ENCODE data around the gene MCTP1.
"Not testable (repeated sequence)": the region's sequence is repeated elsewhere in the genome, so short reads cannot be mapped to it uniquely, and the experiment has no call there.

MCTP1 gene

GRCh38 chr5:94977437-94977836 is 307.5 kb downstream of the MCTP1 start:
- no peaks in the 10 kb centered on the region for H3K36me3 Mint-ChIP-seq (ENCODE audit: low read depth)
- no peak overlapping the region for H3K27ac Mint-ChIP-seq
- no peak for DNase-seq (ENCODE audit: low spot score)
- H3K4me3 Mint-ChIP-seq, result no peak overlapping the region
- H3K27me3 Mint-ChIP-seq (ENCODE audit: low read depth), result peaks cover 3% of the 10 kb centered on the region
- peaks cover 13% of the 10 kb centered on the region for H3K9me3 Mint-ChIP-seq
- no peaks in the 10 kb centered on the region for H3K4me1 Mint-ChIP-seq (ENCODE audit: low read depth)

GRCh38 chr5:94976853-94977252 is 308.0 kb downstream of the MCTP1 start:
- Mint-ChIP-seq H3K4me1 (ENCODE audit: low read depth) (no peaks in the 10 kb centered on the region), H3K36me3 (ENCODE audit: low read depth) (no peaks in the 10 kb centered on the region), H3K9me3 (peaks cover 13% of the 10 kb centered on the region), H3K27me3 (ENCODE audit: low read depth) (peaks cover 4% of the 10 kb centered on the region), H3K4me3 (no peak overlapping the region), H3K27ac (no peak overlapping the region)
- no peak for DNase-seq (ENCODE audit: low spot score)

GRCh38 chr5:94972268-94972667 is 312.6 kb downstream of the MCTP1 start:
- Mint-ChIP-seq H3K4me1 (ENCODE audit: low read depth) (no peaks in the 10 kb centered on the region), H3K27ac (no peak overlapping the region), H3K9me3 (peaks cover 6% of the 10 kb centered on the region), H3K36me3 (ENCODE audit: low read depth) (no peaks in the 10 kb centered on the region), H3K27me3 (ENCODE audit: low read depth) (peaks cover 5% of the 10 kb centered on the region), H3K4me3 (no peak overlapping the region)
- no peak for DNase-seq (ENCODE audit: low spot score)

- Mint-ChIP-seq H3K4me1 (ENCODE audit: low read depth) (no peaks in the 10 kb centered on the region), H3K36me3 (ENCODE audit: low read depth) (no peaks in the 10 kb centered on the region), H3K27ac (no peak overlapping the region), H3K9me3 (no peaks in the 10 kb centered on the region), H3K4me3 (no peak overlapping the region), H3K27me3 (ENCODE audit: low read depth) (peaks cover 5% of the 10 kb centered on the region)
- DNase-seq (ENCODE audit: low spot score), result no peak
Observed at GRCh38 chr5:94969174-94969573, 315.7 kb downstream of the MCTP1 start.

- Mint-ChIP-seq H3K27ac (no peak overlapping the region), H3K27me3 (ENCODE audit: low read depth) (peaks cover 5% of the 10 kb centered on the region), H3K36me3 (ENCODE audit: low read depth) (no peaks in the 10 kb centered on the region), H3K4me3 (no peak overlapping the region), H3K4me1 (ENCODE audit: low read depth) (no peaks in the 10 kb centered on the region), H3K9me3 (no peaks in the 10 kb centered on the region)
- DNase-seq (ENCODE audit: low spot score), result no peak
Observed at GRCh38 chr5:94968507-94969095, 316.3 kb downstream of the MCTP1 start.

GRCh38 chr5:94967525-94967924 is 317.4 kb downstream of the MCTP1 start:
- H3K27me3 Mint-ChIP-seq (ENCODE audit: low read depth), result peaks cover 2% of the 10 kb centered on the region
- H3K36me3 Mint-ChIP-seq (ENCODE audit: low read depth), result no peaks in the 10 kb centered on the region
- no peak overlapping the region for H3K27ac Mint-ChIP-seq
- no peak overlapping the region for H3K4me3 Mint-ChIP-seq
- no peak for DNase-seq (ENCODE audit: low spot score)
- H3K4me1 Mint-ChIP-seq (ENCODE audit: low read depth), result no peaks in the 10 kb centered on the region
- no peaks in the 10 kb centered on the region for H3K9me3 Mint-ChIP-seq

GRCh38 chr5:94959279-94959678 is 325.6 kb downstream of the MCTP1 start:
- H3K9me3 Mint-ChIP-seq; H3K27me3 Mint-ChIP-seq (ENCODE audit: low read depth); DNase-seq (ENCODE audit: low spot score); H3K4me3 Mint-ChIP-seq; H3K4me1 Mint-ChIP-seq (ENCODE audit: low read depth); H3K27ac Mint-ChIP-seq; H3K36me3 Mint-ChIP-seq (ENCODE audit: low read depth): not testable (repeated sequence)

- Mint-ChIP-seq H3K27me3 (ENCODE audit: low read depth) (no peaks in the 10 kb centered on the region), H3K9me3 (no peaks in the 10 kb centered on the region), H3K4me3 (no peak overlapping the region), H3K4me1 (ENCODE audit: low read depth) (no peaks in the 10 kb centered on the region), H3K27ac (no peak overlapping the region), H3K36me3 (ENCODE audit: low read depth) (no peaks in the 10 kb centered on the region)
- no peak for DNase-seq (ENCODE audit: low spot score)
Observed at GRCh38 chr5:94945656-94946055, 339.2 kb downstream of the MCTP1 start.

- no peaks in the 10 kb centered on the region for H3K36me3 Mint-ChIP-seq (ENCODE audit: low read depth)
- no peaks in the 10 kb centered on the region for H3K27me3 Mint-ChIP-seq (ENCODE audit: low read depth)
- no peak for DNase-seq (ENCODE audit: low spot score)
- no peaks in the 10 kb centered on the region for H3K4me1 Mint-ChIP-seq (ENCODE audit: low read depth)
- H3K27ac Mint-ChIP-seq, result no peak overlapping the region
- no peak overlapping the region for H3K4me3 Mint-ChIP-seq
- no peaks in the 10 kb centered on the region for H3K9me3 Mint-ChIP-seq
Observed at GRCh38 chr5:94944160-94944559, 340.7 kb downstream of the MCTP1 start.

GRCh38 chr5:94941122-94941755 is 343.7 kb downstream of the MCTP1 start:
- no peak for DNase-seq (ENCODE audit: low spot score)
- H3K4me1 Mint-ChIP-seq (ENCODE audit: low read depth), result no peaks in the 10 kb centered on the region

GRCh38 chr5:94932259-94932658 is 352.6 kb downstream of the MCTP1 start:
- Mint-ChIP-seq H3K27ac (no peak overlapping the region), H3K4me3 (no peak overlapping the region), H3K9me3 (no peaks in the 10 kb centered on the region), H3K27me3 (ENCODE audit: low read depth) (peaks cover 2% of the 10 kb centered on the region), H3K36me3 (ENCODE audit: low read depth) (no peaks in the 10 kb centered on the region), H3K4me1 (ENCODE audit: low read depth) (no peaks in the 10 kb centered on the region)
- DNase-seq (ENCODE audit: low spot score), result no peak

More at GRCh38 chr5:94941122-94941755, 343.7 kb downstream of the MCTP1 start:
- H3K36me3 Mint-ChIP-seq (ENCODE audit: low read depth), result no peaks in the 10 kb centered on the region
- H3K27ac Mint-ChIP-seq, result no peak overlapping the region
- peaks cover 5% of the 10 kb centered on the region for H3K27me3 Mint-ChIP-seq (ENCODE audit: low read depth)
- H3K9me3 Mint-ChIP-seq, result no peaks in the 10 kb centered on the region
- H3K4me3 Mint-ChIP-seq, result no peak overlapping the region

GRCh38 chr5:94928891-94929290 is 356.0 kb downstream of the MCTP1 start:
- H3K36me3 Mint-ChIP-seq (ENCODE audit: low read depth), result no peaks in the 10 kb centered on the region
- H3K4me1 Mint-ChIP-seq (ENCODE audit: low read depth), result no peaks in the 10 kb centered on the region
- no peaks in the 10 kb centered on the region for H3K9me3 Mint-ChIP-seq
- H3K27me3 Mint-ChIP-seq (ENCODE audit: low read depth), result no peaks in the 10 kb centered on the region
- H3K27ac Mint-ChIP-seq, result no peak overlapping the region
- H3K4me3 Mint-ChIP-seq, result no peak overlapping the region
- no peak for DNase-seq (ENCODE audit: low spot score)

GRCh38 chr5:94920570-94920969 is 364.3 kb downstream of the MCTP1 start:
- Mint-ChIP-seq H3K27ac (no peak overlapping the region), H3K27me3 (ENCODE audit: low read depth) (no peaks in the 10 kb centered on the region), H3K4me3 (no peak overlapping the region), H3K4me1 (ENCODE audit: low read depth) (no peaks in the 10 kb centered on the region), H3K36me3 (ENCODE audit: low read depth) (no peaks in the 10 kb centered on the region), H3K9me3 (no peaks in the 10 kb centered on the region)
- DNase-seq (ENCODE audit: low spot score), result no peak

GRCh38 chr5:94916619-94917018 is 368.3 kb downstream of the MCTP1 start:
- Mint-ChIP-seq H3K4me3 (no peak overlapping the region), H3K27ac (no peak overlapping the region), H3K4me1 (ENCODE audit: low read depth) (no peaks in the 10 kb centered on the region), H3K36me3 (ENCODE audit: low read depth) (no peaks in the 10 kb centered on the region), H3K9me3 (no peaks in the 10 kb centered on the region), H3K27me3 (ENCODE audit: low read depth) (peaks cover 6% of the 10 kb centered on the region)
- DNase-seq (ENCODE audit: low spot score), result no peak

GRCh38 chr5:94911276-94911675 is 373.6 kb downstream of the MCTP1 start:
- Mint-ChIP-seq H3K4me3 (no peak overlapping the region), H3K27ac (no peak overlapping the region), H3K27me3 (ENCODE audit: low read depth) (peaks cover 6% of the 10 kb centered on the region), H3K36me3 (ENCODE audit: low read depth) (no peaks in the 10 kb centered on the region), H3K9me3 (no peaks in the 10 kb centered on the region), H3K4me1 (ENCODE audit: low read depth) (no peaks in the 10 kb centered on the region)
- no peak for DNase-seq (ENCODE audit: low spot score)
